ENCODE results near the gene SP140L. TPM values are rescaled to one million over a fixed set of nuclear protein-coding genes. Genes with fewer than 3 reads are reported as not detected.

The SP140L gene
- total RNA-seq, 4 donors from 2014 or later: 6.5 to 18.6 (median 8.4) TPM

- no peak for TF ChIP-seq CTCF (IDR thresholded peaks at IDR 0.05)
- TF ChIP-seq POLR2A (IDR thresholded peaks at IDR 0.05): no peak
- H3K4me1 ChIP-seq: peaks cover 9% of the 10 kb centered on the region in 2 donors
- no peaks in the 10 kb centered on the region for H3K9me3 ChIP-seq
- intact Hi-C loops (cut with DNase I): loop anchor here (10.0 kb wide), 1 partner anchor 100 kb away; no protein-coding TSS in a partner anchor
- peak; percentile 13 to 30 for DNase-seq
- no peaks in the 10 kb centered on the region for H3K27me3 ChIP-seq
- no peaks in the 10 kb centered on the region for H3K36me3 ChIP-seq
- no peak overlapping the region for H3K27ac ChIP-seq
- no peak overlapping the region for H3K4me3 ChIP-seq (replicated peaks in 1 of 3)
- 62 to 67% methylated on average over 5 of the region's 5 CpGs for WGBS, 2 donors
Measured at GRCh38 chr2:230324503-230324902, 2.5 kb upstream of the SP140L start.

- intact Hi-C loops (cut with DNase I): loop anchor here (10.0 kb wide), 1 partner anchor 99 kb away; no protein-coding TSS in a partner anchor
- Histone ChIP-seq H3K27me3 (no peaks in the 10 kb centered on the region), H3K27ac (no peak overlapping the region), H3K4me3 (replicated peaks in 1 of 3) (no peak overlapping the region), H3K4me1 (peaks cover 9% of the 10 kb centered on the region in 2 donors), H3K9me3 (no peaks in the 10 kb centered on the region), H3K36me3 (no peaks in the 10 kb centered on the region)
- no peak for DNase-seq
- WGBS, 2 donors: 94% methylated on average over 7 to 9 of the region's 9 CpGs
- TF ChIP-seq CTCF (IDR thresholded peaks at IDR 0.05) (no peak), POLR2A (IDR thresholded peaks at IDR 0.05) (no peak)
Measured at GRCh38 chr2:230325316-230326243, 1.4 kb upstream of the SP140L start.

GRCh38 chr2:230327418-230328154 lies 593 bp downstream of the SP140L start:
- TF ChIP-seq CTCF (IDR thresholded peaks at IDR 0.05) (no peak), POLR2A (IDR thresholded peaks at IDR 0.05) (no peak)
- Histone ChIP-seq H3K4me1 (peaks cover 9% of the 10 kb centered on the region in 2 donors), H3K4me3 (replicated peaks in 1 of 3) (peak overlapping the region in 2 of 3 donors; percentile 1 to 19), H3K27me3 (no peaks in the 10 kb centered on the region), H3K9me3 (no peaks in the 10 kb centered on the region), H3K27ac (peak overlapping the region; percentile 20 to 59 (median 41)), H3K36me3 (no peaks in the 10 kb centered on the region)
- intact Hi-C loops (cut with DNase I): loop anchor here (10.0 kb wide), 1 partner anchor 97 kb away; no protein-coding TSS in a partner anchor
- 76 to 77% methylated on average over 5 of the region's 5 CpGs for WGBS, 2 donors
- DNase-seq: peak in 1 of 2 donors; percentile 16

GRCh38 chr2:230328155-230328458 lies 1.1 kb downstream of the SP140L start:
- Histone ChIP-seq H3K4me3 (replicated peaks in 1 of 3) (no peak overlapping the region), H3K36me3 (no peaks in the 10 kb centered on the region), H3K27me3 (no peaks in the 10 kb centered on the region), H3K9me3 (no peaks in the 10 kb centered on the region), H3K4me1 (peaks cover 9% of the 10 kb centered on the region in 2 donors), H3K27ac (no peak overlapping the region)
- TF ChIP-seq POLR2A (IDR thresholded peaks at IDR 0.05): no peak
- no peak for TF ChIP-seq CTCF (IDR thresholded peaks at IDR 0.05)
- DNase-seq: no peak
- intact Hi-C loops (cut with DNase I): loop anchor here (10.0 kb wide), 1 partner anchor 97 kb away; no protein-coding TSS in a partner anchor
- 96 to 97% methylated on average over 8 of the region's 8 CpGs for whole genome bisulfite sequencing, 2 donors

All from thyroid gland (tissue), 4 donors.